ENCODE data around the gene ARCN1. TPM values are rescaled to one million over a fixed set of nuclear protein-coding genes. Genes with fewer than 3 reads are reported as not detected.

ARCN1 gene
- polyA plus RNA-seq, 2 of the 4 experiments (the other 2 are of a cell fraction): 88.7 to 150 TPM

DNA sequence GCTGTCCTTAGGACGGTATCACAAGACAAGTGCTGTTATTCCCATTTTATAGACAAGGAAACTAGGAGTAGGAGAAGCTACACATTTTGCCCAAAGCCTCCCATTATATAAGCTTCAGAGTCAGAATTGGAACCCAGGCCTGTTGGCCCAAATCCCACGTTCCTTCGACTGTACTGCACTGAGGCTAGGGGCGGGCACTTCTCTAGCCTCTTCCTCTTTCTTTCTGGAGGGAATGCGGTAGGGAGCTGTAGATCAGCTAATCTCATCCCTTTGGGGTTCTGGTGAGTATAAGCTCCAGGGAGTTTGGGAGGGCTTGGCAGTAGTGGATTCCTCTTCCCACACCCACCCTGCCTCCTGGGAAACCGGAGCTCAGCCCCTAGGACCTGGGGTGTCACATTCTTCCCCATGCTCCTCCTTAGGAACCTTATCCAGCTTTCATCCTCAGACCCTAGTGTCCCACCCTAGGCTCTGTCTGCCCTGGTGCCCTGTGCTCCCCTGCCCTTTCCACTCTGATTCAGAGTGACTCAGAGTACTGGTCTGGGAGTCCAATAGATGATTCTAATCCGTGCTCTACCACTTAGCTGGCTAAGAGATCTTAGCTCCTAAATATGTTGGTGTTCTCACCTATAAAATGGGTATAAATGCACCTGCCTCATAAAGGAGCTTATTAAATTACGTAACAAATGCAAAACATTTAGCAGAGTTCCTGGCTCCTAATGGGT, 64.5 kb downstream of the ARCN1 start:
- 82% methylated on average over 8 of the region's 8 CpGs for WGBS (ENCODE audit: missing lambda C conversion rate)
- no peak for DNase-seq (ENCODE audit: low read depth in 1 of 2, low spot score in 1 of 2)
- ATAC-seq: no peak

DNA sequence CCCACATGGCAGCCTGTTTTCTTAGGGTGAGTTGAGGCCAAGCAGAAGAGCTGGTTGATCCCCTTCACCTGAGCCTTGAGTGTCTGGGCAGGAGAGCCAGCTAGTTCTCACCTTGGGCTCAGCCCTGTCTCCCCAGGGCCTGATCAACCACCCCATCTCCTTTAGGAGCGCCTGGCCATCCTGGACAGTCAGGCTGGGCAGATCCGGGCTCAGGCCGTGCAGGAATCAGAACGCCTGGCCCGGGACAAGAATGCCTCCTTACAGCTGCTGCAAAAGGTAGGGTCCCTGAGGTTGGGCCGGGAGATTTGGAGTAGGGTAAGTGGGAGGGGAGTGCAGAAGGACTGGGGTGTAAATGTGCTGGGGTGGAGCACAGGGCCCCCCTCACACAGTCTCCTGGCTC, 66.5 kb downstream of the ARCN1 start:
- ChIA-PET POLR2A (no interaction called here), CTCF (interaction anchor here (0.7 to 1.7 kb wide), 3 partner anchors 14 to 44 kb away, joined by 3 to 6 read pairs (median 5); no protein-coding TSS in a partner anchor)
- DNase-seq (ENCODE audit: low read depth in 1 of 2, low spot score in 1 of 2) (no peak), FAIRE-seq (no peak), ATAC-seq (no peak)
- no peak overlapping the region for H3K27ac ChIP-seq
- peaks cover 5% of the 10 kb centered on the region; the same call in 2 of the 3 replicates for H3K4me1 ChIP-seq
- no peak for TF ChIP-seq CHD2 (IDR thresholded peaks at IDR 0.05; ENCODE audit: low read length, partially characterized antibody)
- WGBS (ENCODE audit: missing lambda C conversion rate): 96% methylated on average over 6 of the region's 6 CpGs
- H3K4me3 ChIP-seq: no peak overlapping the region
- no peaks in the 10 kb centered on the region for H3K9me3 ChIP-seq
- no peak overlapping the region for H3K4me2 ChIP-seq

More for the DNA sequence above, 64.5 kb downstream of the ARCN1 start:
- Histone ChIP-seq H3K27ac (no peak overlapping the region; a peak in 1 of 6 replicates), H3K9me3 (no peaks in the 10 kb centered on the region), H3K4me3 (no peak overlapping the region), H3K4me1 (peaks cover 5% of the 10 kb centered on the region; the same call in 2 of the 3 replicates), H3K4me2 (no peak overlapping the region)
- ChIA-PET CTCF (interaction anchor here (0.6 to 20.3 kb wide), 6 partner anchors 9 to 337 kb away, joined by 3 to 224 read pairs (median 8); partner anchors contain the start of gene PHLDB1), POLR2A (interaction anchor here (0.9 kb wide), 1 partner anchor 14 kb away, joined by 3 read pairs; no protein-coding TSS in a partner anchor)
- FAIRE-seq: no peak
- TF ChIP-seq HEYL (CRISPR knock-in tag; IDR thresholded peaks at IDR 0.05): no peak
- no peak for TF ChIP-seq SMC3 (IDR thresholded peaks at IDR 0.05)
- TF ChIP-seq, protein P1, sequence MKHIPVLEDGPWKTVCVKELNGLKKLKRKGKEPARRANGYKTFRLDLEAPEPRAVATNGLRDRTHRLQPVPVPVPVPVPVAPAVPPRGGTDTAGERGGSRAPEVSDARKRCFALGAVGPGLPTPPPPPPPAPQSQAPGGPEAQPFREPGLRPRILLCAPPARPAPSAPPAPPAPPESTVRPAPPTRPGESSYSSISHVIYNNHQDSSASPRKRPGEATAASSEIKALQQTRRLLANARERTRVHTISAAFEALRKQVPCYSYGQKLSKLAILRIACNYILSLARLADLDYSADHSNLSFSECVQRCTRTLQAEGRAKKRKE (CRISPR knock-in tag; IDR thresholded peaks at IDR 0.05; ENCODE audit: low read depth): no peak
- no peak for TF ChIP-seq JUN (IDR thresholded peaks at IDR 0.05)
- TF ChIP-seq RNF2 (IDR thresholded peaks at IDR 0.05; ENCODE audit: borderline replicate concordance, low read depth): no peak
- TF ChIP-seq EHF (CRISPR knock-in tag; IDR thresholded peaks at IDR 0.05): no peak
- TF ChIP-seq, protein P2, sequence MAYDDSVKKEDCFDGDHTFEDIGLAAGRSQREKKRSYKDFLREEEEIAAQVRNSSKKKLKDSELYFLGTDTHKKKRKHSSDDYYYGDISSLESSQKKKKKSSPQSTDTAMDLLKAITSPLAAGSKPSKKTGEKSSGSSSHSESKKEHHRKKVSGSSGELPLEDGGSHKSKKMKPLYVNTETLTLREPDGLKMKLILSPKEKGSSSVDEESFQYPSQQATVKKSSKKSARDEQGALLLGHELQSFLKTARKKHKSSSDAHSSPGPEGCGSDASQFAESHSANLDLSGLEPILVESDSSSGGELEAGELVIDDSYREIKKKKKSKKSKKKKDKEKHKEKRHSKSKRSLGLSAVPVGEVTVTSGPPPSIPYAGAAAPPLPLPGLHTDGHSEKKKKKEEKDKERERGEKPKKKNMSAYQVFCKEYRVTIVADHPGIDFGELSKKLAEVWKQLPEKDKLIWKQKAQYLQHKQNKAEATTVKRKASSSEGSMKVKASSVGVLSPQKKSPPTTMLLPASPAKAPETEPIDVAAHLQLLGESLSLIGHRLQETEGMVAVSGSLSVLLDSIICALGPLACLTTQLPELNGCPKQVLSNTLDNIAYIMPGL (CRISPR knock-in tag; IDR thresholded peaks at IDR 0.05; ENCODE audit: borderline replicate concordance): no peak
- no peak for TF ChIP-seq TP53 (CRISPR knock-in tag; IDR thresholded peaks at IDR 0.05)

DNA sequence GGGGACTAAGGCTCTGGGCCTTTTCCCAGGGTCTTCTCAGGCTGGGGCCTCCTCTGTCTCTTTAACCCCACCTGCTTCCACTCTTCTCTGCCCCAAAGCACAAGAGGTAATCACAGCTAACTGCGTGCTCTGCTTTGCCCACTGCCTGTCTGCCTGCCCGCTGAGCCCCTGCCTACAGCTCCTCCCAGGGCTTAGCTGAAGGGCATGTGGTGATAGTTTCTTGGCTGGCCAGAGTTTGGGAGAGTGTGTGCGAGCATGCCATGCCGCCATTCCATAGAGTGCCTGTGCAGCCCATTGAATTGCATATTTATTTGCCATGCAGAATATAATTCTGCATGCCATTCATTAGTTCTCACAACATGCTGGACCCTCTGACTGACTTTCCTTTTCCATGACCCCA, 67.7 kb downstream of the ARCN1 start:
- ATAC-seq (no peak), FAIRE-seq (no peak), DNase-seq (ENCODE audit: low read depth in 1 of 2, low spot score in 1 of 2) (no peak)
- H3K4me1 ChIP-seq: peaks cover 5% of the 10 kb centered on the region; the same call in 2 of the 3 replicates
- no peak overlapping the region for H3K4me2 ChIP-seq
- no peak overlapping the region for H3K4me3 ChIP-seq
- ChIA-PET CTCF (interaction anchor here (1.0 to 2.0 kb wide), 6 partner anchors 19 to 50 kb away, joined by 4 to 6 read pairs (median 5); partner anchors contain the start of gene PHLDB1), POLR2A (no interaction called here)
- no peak overlapping the region for H3K27ac ChIP-seq
- WGBS (ENCODE audit: missing lambda C conversion rate): 89% methylated on average over 4 of the region's 4 CpGs
- no peaks in the 10 kb centered on the region for H3K9me3 ChIP-seq
- TF ChIP-seq, protein P2 (CRISPR knock-in tag; IDR thresholded peaks at IDR 0.05; ENCODE audit: borderline replicate concordance): no peak
- TF ChIP-seq PHF8 (IDR thresholded peaks at IDR 0.05; ENCODE audit: borderline replicate concordance, low read depth) (no peak), ESRRA (IDR thresholded peaks at IDR 0.05; ENCODE audit: borderline replicate concordance, low read length) (no peak), POLR2AphosphoS2 (conservative IDR thresholded peaks at IDR 0.05; ENCODE audit: low read length) (no peak), TFCP2L1 (CRISPR knock-in tag; IDR thresholded peaks at IDR 0.05) (no peak), MYC (IDR thresholded peaks at IDR 0.05; ENCODE audit: borderline replicate concordance, low read length) (no peak), BHLHE40 (IDR thresholded peaks at IDR 0.05; ENCODE audit: low read depth, low read length) (no peak), CHD4 (IDR thresholded peaks at IDR 0.05; ENCODE audit: borderline replicate concordance) (no peak), TP53 (CRISPR knock-in tag; IDR thresholded peaks at IDR 0.05) (no peak), KDM5A (IDR thresholded peaks at IDR 0.05) (no peak), HOXA7 (CRISPR knock-in tag; IDR thresholded peaks at IDR 0.05) (no peak), HOXB5 (CRISPR knock-in tag; IDR thresholded peaks at IDR 0.05) (no peak)
- TF ChIP-seq, protein P3, sequence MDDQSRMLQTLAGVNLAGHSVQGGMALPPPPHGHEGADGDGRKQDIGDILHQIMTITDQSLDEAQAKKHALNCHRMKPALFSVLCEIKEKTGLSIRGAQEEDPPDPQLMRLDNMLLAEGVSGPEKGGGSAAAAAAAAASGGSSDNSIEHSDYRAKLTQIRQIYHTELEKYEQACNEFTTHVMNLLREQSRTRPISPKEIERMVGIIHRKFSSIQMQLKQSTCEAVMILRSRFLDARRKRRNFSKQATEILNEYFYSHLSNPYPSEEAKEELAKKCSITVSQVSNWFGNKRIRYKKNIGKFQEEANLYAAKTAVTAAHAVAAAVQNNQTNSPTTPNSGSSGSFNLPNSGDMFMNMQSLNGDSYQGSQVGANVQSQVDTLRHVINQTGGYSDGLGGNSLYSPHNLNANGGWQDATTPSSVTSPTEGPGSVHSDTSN (IDR thresholded peaks at IDR 0.05): no peak
- TF ChIP-seq, protein P4, sequence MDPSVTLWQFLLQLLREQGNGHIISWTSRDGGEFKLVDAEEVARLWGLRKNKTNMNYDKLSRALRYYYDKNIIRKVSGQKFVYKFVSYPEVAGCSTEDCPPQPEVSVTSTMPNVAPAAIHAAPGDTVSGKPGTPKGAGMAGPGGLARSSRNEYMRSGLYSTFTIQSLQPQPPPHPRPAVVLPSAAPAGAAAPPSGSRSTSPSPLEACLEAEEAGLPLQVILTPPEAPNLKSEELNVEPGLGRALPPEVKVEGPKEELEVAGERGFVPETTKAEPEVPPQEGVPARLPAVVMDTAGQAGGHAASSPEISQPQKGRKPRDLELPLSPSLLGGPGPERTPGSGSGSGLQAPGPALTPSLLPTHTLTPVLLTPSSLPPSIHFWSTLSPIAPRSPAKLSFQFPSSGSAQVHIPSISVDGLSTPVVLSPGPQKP (IDR thresholded peaks at IDR 0.05; ENCODE audit: low read depth, low read length): no peak
